Right lobe of liver (tissue), 4 donors: ENCODE data around the gene B4GALT5.

Source experiments
- POLR2A ChIP-seq: fragments of 450-650 bp; IDR thresholded peaks from one replicate; pipeline ENCODE4 v1.6.1; 2017; ENCODE audit warnings: antibody characterized with exemption, mild to moderate bottlenecking
- TF ChIP-seq, protein P1 (sequence below), 4 donors: fragments of 200-600 bp in 3 of 4; fragments of 450-650 bp in 1 of 4; IDR thresholded peaks; one replicate each; pipeline versions ENCODE4 v1.5.1 to v1.8.0; 2016 to 2022; ENCODE audit warnings: antibody characterized with exemption in 4 of 4, mild to moderate bottlenecking in 2 of 4
- donor health status: DM: no; HTN: no; CAD: no.
- donor health status: DM: no; HTN: no; CAD: no.
- donor health status: DM: no; HTN: yes; CAD: no.

DNA sequence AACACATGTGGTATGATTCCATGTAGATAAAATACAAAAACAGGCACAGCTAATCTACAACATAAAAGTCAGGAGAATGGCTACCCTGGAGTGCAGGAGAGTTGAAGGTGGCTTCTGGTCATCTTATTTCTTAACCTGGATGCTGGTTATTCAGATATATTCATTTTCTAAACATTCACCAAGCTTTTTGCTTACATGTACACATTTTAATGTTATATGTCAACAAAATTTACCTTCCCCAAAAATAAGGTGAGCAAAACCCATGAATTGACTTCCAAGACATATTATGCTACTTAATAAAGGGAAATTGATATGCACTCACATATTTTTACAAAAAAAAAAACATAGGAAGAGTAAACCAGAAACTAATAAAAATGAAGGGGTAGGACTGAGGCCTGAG, 50.6 kb downstream of the B4GALT5 start:
- TF ChIP-seq, protein P1, sequence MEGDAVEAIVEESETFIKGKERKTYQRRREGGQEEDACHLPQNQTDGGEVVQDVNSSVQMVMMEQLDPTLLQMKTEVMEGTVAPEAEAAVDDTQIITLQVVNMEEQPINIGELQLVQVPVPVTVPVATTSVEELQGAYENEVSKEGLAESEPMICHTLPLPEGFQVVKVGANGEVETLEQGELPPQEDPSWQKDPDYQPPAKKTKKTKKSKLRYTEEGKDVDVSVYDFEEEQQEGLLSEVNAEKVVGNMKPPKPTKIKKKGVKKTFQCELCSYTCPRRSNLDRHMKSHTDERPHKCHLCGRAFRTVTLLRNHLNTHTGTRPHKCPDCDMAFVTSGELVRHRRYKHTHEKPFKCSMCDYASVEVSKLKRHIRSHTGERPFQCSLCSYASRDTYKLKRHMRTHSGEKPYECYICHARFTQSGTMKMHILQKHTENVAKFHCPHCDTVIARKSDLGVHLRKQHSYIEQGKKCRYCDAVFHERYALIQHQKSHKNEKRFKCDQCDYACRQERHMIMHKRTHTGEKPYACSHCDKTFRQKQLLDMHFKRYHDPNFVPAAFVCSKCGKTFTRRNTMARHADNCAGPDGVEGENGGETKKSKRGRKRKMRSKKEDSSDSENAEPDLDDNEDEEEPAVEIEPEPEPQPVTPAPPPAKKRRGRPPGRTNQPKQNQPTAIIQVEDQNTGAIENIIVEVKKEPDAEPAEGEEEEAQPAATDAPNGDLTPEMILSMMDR (IDR thresholded peaks at IDR 0.05), result no peak
- no peak for TF ChIP-seq POLR2A
